Body of pancreas (tissue), 4 donors: ENCODE results near the gene KLHDC4. TPM values are rescaled to one million over a fixed set of nuclear protein-coding genes. Genes with fewer than 3 reads are reported as not detected.
"Not testable (repeated sequence)": the region's sequence is repeated elsewhere in the genome, so short reads cannot be mapped to it uniquely, and the experiment has no call there.

Experiments used
- ATAC-seq: fragments of 150-250 bp; one replicate; pipeline ENCODE4 v1.9.1; 2016
- DNase-seq, 4 donors: peaks; one replicate each; pipeline ENCODE4 v3.0.0-alpha.2; 2019
- H3K27ac ChIP-seq, 4 donors: fragments of 200-600 bp; sonication (generic); 1 replicate in 3 of 4; 2 replicates in 1 of 4; pipeline versions ENCODE4 v1.5.1 to v1.6.1; 2016 to 2019; ENCODE audit warnings: mild to moderate bottlenecking in 1 of 4, mixed read lengths in 1 of 4, moderate library complexity in 1 of 4
- H3K27me3 ChIP-seq, 2 donors: fragments of 200-600 bp; sonication (generic); one replicate each; pipeline ENCODE4 v1.6.0; 2016; ENCODE audit warnings: mild to moderate bottlenecking in 1 of 2
- H3K36me3 ChIP-seq, 2 donors: fragments of 200-600 bp; sonication (generic); replicated peaks in 1 of 2; 2 replicates each; pipeline ENCODE4 v1.5.1; 2016; ENCODE audit warnings: low read depth in 2 of 2; ENCODE audit not compliant: insufficient read depth in 1 of 2
- H3K4me1 ChIP-seq: fragments of 200-600 bp; sonication (generic); one replicate; pipeline ENCODE4 v1.6.0; 2016
- H3K4me3 ChIP-seq, 2 donors: fragments of 200-600 bp; sonication (generic); 1 replicate in 1 of 2; 2 replicates in 1 of 2; pipeline ENCODE4 v1.5.1; 2016 to 2019
- H3K9me3 ChIP-seq, 3 donors: fragments of 200-600 bp; sonication (generic); 1 replicate in 2 of 3; 2 replicates in 1 of 3; pipeline ENCODE4 v1.5.1; 2016
- POLR2A ChIP-seq, 3 donors: fragments of 450-650 bp; IDR thresholded peaks; one replicate each; pipeline ENCODE4 v1.6.1; 2016; ENCODE audit warnings: antibody characterized with exemption in 3 of 3, mild to moderate bottlenecking in 2 of 3
- WGBS, 2 donors: methylation state at CpG; one replicate each; pipeline ENCODE4 v1.1.5; 2017; 5-methylcytosine and 5-hydroxymethylcytosine counted together
- intact Hi-C: fragments of 100-400 bp; cut with DNase I; formaldehyde crosslinking; loops from one replicate; pipeline ENCODE4 v1.15.1; 2023
- total RNA-seq, 2 donors: library from RNA; depleted of rRNA; stranded (reverse); fragments of >200 nt; gene quantifications; one replicate each; pipeline ENCODE4 v1.1.0, GENCODE V29; 2016
- TF ChIP-seq, protein P1 (sequence below), 7 experiments: fragments of 450-650 bp in 4 of 7; fragments of 200-600 bp in 3 of 7; sonication (generic) in 3 of 7; IDR thresholded peaks; one replicate each; pipeline ENCODE4 v1.5.1; 2016 to 2019; ENCODE audit warnings: antibody characterized with exemption in 7 of 7

The KLHDC4 gene
- total RNA-seq, 2 donors from 2014 or later = 25.4 to 82.1 TPM

DNA sequence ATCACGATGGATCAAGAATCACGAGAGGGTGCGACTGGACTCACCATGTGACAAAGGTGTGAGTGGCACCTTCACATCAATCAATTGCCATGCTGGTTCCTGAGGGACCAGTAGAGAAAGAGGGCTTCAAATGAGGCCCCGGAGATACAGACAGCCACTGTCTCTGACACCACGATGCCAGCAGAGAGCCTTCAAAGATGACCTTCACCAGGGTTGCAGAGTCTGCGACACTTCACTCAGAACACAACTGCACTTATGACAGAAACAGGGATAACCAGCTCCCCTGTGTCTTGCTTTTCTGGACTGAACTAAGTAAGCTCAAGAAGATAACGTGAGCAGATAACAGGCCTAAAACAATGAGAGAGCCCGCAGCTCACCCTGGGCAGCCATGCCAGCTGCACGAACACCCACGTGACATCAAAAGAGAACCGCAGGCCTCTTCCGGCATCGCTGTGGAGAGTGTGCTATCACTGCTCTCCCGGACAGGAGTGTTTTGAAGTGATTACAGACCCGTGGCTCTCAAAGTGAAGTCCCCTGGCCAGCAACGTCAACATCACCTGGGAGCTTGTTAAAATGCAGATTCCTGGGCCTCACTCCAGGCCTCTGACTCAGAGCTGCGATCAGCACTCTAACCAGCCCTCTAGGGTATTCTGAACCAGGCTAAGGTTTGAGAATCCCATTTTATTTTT lies 36.4 kb downstream of the KLHDC4 start:
- TF ChIP-seq POLR2A (IDR thresholded peaks at IDR 0.05) = no peak
- TF ChIP-seq, protein P1, sequence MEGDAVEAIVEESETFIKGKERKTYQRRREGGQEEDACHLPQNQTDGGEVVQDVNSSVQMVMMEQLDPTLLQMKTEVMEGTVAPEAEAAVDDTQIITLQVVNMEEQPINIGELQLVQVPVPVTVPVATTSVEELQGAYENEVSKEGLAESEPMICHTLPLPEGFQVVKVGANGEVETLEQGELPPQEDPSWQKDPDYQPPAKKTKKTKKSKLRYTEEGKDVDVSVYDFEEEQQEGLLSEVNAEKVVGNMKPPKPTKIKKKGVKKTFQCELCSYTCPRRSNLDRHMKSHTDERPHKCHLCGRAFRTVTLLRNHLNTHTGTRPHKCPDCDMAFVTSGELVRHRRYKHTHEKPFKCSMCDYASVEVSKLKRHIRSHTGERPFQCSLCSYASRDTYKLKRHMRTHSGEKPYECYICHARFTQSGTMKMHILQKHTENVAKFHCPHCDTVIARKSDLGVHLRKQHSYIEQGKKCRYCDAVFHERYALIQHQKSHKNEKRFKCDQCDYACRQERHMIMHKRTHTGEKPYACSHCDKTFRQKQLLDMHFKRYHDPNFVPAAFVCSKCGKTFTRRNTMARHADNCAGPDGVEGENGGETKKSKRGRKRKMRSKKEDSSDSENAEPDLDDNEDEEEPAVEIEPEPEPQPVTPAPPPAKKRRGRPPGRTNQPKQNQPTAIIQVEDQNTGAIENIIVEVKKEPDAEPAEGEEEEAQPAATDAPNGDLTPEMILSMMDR (IDR thresholded peaks at IDR 0.05) = no peak
- Histone ChIP-seq H3K36me3 (peaks cover 10 to 11% of the 10 kb centered on the region in 2 donors), H3K9me3 (no peaks in the 10 kb centered on the region), H3K4me3 (no peak overlapping the region), H3K27ac (no peak overlapping the region), H3K4me1 (no peaks in the 10 kb centered on the region), H3K27me3 (no peaks in the 10 kb centered on the region)
- DNase-seq (no peak), ATAC-seq (no peak)
- 88 to 94% methylated on average over 17 of the region's 17 CpGs for WGBS, 2 donors
- intact Hi-C loops = no loop called here

DNA sequence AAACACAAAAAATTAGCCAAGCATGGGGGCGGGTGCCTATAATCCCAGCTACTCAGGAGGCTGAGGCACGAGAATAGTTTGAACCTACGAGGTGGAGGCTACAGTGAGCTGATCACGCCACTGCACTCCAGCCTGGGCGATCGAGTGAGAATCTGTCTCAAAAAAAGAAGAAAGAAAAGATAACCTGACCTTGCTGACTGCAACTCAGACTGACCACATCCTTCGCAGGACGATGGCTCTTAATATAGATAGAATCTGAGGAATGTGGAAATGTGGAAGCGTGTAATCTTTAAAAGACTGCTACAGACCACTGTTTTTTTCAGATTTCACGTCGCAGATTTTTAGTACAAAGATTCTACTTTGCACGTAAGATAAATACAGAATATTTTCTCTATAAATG lies 37.8 kb downstream of the KLHDC4 start:
- DNase-seq (no peak), ATAC-seq (no peak)
- Histone ChIP-seq H3K4me1 (no peaks in the 10 kb centered on the region), H3K27me3 (no peaks in the 10 kb centered on the region), H3K9me3 (no peaks in the 10 kb centered on the region), H3K27ac (no peak overlapping the region), H3K4me3 (no peak overlapping the region), H3K36me3 (peaks cover 10 to 11% of the 10 kb centered on the region in 2 donors)
- TF ChIP-seq, protein P1 (IDR thresholded peaks at IDR 0.05) = no peak
- no peak for TF ChIP-seq POLR2A (IDR thresholded peaks at IDR 0.05)
- intact Hi-C loops = no loop called here
- 92 to 95% methylated on average over 12 of the region's 12 CpGs for WGBS, 2 donors

DNA sequence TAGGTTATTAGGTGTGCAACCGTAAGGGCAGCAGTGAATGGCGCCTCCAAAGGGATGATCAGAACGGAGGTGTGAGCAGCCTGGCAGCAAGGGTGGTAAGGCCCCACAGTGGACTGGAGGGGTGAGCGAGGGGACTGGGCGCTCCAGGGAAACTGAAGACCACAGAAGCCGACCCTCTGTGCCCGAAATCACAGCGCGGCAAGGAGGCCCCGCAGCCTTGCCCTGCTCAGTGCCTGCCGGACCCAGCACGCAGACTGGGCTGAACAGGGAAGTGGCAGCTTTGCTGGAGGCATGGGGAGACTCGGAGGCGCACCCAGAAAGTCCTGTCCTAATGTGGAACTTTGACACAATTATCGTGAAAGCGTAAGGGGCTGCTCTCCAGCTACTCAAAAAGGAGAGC lies 38.4 kb downstream of the KLHDC4 start:
- intact Hi-C loops = no loop called here
- H3K36me3 ChIP-seq = peaks cover 8 to 10% of the 10 kb centered on the region in 2 donors
- no peaks in the 10 kb centered on the region for H3K4me1 ChIP-seq
- H3K9me3 ChIP-seq = no peaks in the 10 kb centered on the region
- no peak for ATAC-seq
- H3K4me3 ChIP-seq = no peak overlapping the region
- no peaks in the 10 kb centered on the region for H3K27me3 ChIP-seq
- TF ChIP-seq, protein P1 (IDR thresholded peaks at IDR 0.05) = no peak
- no peak for TF ChIP-seq POLR2A (IDR thresholded peaks at IDR 0.05)
- 88 to 96% methylated on average over 12 to 16 of the region's 16 CpGs for WGBS, 2 donors
- no peak overlapping the region for H3K27ac ChIP-seq
- DNase-seq = no peak

DNA sequence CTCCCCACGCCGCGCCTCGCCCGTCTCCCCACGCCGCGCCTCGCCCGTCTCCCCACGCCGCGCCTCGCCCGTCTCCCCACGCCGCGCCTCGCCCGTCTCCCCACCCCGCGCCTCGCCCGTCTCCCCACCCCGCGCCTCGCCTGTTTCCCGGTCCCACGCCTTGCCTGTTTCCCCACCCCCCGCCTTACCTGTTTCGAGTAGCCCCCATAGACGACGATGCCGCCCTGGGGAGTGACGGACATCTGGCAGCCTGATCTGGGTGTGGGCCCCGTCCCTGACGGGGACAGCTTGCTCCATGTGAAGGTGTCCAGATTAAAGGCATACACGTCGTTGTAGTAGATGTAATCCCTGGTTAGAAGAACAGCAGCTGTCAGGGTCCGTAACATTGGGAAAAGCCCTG lies 39.2 kb downstream of the KLHDC4 start:
- H3K4me1 ChIP-seq, H3K27me3 ChIP-seq, H3K27ac ChIP-seq, DNase-seq, H3K4me3 ChIP-seq, ATAC-seq, intact Hi-C loops, H3K9me3 ChIP-seq: not testable (repeated sequence)
- WGBS, 2 donors = 95 to 96% methylated on average over 10 to 12 of the region's 40 CpGs
- H3K36me3 ChIP-seq = peaks cover 6 to 10% of the 10 kb centered on the region in 2 donors

DNA sequence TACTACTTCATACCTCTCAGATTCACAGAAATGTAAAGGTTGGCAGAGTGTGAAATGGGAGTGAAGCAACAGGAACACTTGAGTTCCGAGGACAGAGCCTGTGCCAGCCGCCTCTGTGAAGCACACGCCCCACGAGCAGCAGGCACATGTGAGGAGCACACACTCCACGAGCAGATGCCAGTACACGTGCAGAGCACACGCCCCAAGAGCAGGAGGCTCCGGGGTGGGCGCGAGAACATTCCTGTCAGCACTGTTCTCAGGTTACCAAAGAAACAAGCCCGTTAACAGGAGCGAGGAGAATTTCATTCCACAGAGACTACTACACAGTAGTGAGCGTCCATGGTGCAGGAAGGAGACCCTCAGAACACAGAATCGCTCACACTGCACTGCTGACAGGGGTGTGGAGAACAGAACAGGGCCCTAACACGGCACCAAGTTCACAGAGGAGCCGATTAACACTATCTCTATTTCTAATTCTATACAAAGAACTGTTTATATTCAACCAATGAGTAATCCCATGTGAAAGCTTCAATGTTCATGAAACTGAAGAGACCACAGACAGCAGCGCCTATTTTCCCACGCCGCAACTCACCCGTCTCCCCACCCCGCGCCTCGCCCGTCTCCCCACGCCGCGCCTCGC lies 40.1 kb downstream of the KLHDC4 start:
- TF ChIP-seq, protein P1 (IDR thresholded peaks at IDR 0.05) = no peak
- TF ChIP-seq POLR2A (IDR thresholded peaks at IDR 0.05) = no peak
- ATAC-seq = no peak
- intact Hi-C loops = no loop called here
- no peaks in the 10 kb centered on the region for H3K9me3 ChIP-seq
- no peaks in the 10 kb centered on the region for H3K4me1 ChIP-seq
- 82 to 93% methylated on average over 25 to 28 of the region's 28 CpGs for WGBS, 2 donors
- peaks cover 5 to 10% of the 10 kb centered on the region in 2 donors for H3K36me3 ChIP-seq
- no peak for DNase-seq
- no peaks in the 10 kb centered on the region for H3K27me3 ChIP-seq
- H3K4me3 ChIP-seq = no peak overlapping the region
- no peak overlapping the region for H3K27ac ChIP-seq
